Right hindlimb (tissue), 1 donor: Measurements from ENCODE around the gene SHKBP1.
A peak's percentile ranks its signal among the peaks of the same experiment; 100 is the strongest.
"Not testable (repeated sequence)": the region's sequence is repeated elsewhere in the genome, so short reads cannot be mapped to it uniquely, and the experiment has no call there.

ENCODE experiments used
- DNase-seq: peaks from one replicate; pipeline ENCODE4 v3.0.0-alpha.2; 2018

Gene SHKBP1, protein sequence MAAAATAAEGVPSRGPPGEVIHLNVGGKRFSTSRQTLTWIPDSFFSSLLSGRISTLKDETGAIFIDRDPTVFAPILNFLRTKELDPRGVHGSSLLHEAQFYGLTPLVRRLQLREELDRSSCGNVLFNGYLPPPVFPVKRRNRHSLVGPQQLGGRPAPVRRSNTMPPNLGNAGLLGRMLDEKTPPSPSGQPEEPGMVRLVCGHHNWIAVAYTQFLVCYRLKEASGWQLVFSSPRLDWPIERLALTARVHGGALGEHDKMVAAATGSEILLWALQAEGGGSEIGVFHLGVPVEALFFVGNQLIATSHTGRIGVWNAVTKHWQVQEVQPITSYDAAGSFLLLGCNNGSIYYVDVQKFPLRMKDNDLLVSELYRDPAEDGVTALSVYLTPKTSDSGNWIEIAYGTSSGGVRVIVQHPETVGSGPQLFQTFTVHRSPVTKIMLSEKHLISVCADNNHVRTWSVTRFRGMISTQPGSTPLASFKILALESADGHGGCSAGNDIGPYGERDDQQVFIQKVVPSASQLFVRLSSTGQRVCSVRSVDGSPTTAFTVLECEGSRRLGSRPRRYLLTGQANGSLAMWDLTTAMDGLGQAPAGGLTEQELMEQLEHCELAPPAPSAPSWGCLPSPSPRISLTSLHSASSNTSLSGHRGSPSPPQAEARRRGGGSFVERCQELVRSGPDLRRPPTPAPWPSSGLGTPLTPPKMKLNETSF

DNA sequence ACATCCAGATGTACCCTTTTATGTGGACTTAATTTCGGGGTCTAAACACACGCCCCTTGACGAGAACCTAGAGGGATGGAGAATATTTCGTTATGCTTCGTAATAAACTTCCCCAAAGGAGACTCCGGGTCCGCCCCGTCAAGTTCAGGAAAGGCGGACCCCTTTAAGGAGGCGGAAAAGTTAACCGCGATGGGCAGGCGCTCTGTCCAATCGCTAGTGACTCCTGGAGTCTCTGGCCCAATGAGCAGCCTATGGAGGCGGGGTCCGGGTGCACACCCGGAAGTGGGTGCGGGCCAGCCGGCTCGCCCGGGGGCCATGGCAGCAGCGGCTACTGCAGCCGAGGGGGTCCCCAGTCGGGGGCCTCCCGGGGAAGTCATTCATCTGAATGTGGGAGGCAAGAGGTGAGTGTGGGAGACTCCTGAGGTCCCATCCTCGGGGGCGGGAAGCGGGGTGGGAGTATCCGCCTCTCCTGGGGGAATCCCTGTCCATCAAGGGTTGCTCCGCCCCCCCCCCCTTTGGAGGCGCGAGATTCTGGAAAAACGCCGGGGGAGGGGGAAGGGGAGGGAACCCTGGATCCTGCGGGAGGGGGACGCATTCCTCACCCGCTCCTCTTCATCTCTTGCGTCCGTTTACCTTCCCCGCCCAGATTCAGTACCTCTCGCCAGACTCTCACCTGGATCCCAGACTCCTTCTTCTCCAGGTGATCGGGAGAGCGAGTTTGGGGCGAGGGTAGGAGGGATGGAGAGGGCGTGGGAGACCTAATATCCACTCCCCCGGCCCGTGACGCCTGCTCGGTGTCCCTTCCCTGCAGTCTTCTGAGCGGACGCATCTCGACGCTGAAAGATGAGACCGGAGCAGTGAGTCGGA lies at the start of gene SHKBP1:
SHKBP1 (plus strand) TSS at position 289 of the 867 bp plus-strand sequence; CDS start at position 316, 27 bp downstream.
- peak; percentile 97 for DNase-seq

DNA sequence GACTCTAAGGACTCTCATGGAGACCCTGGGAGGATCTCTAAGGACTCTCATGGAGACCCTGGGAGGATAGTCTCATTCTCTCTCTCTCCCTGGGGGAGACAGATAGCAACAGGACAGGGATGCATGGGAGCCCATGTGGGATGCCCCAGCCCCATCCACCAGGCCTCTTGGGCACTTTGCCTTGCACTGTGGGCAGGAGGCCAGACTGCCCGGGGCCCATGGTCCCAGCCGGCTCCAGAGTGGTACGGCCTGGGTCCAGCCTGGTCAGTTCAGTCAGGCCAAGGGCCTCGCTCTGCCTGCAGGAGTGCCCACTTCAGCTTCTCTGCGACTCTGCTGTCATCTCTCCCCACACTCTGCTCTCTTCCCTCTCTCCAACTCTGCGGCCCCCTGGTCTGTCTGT lies 48.6 kb upstream of the SHKBP1 start:
- DNase-seq: no peak

DNA sequence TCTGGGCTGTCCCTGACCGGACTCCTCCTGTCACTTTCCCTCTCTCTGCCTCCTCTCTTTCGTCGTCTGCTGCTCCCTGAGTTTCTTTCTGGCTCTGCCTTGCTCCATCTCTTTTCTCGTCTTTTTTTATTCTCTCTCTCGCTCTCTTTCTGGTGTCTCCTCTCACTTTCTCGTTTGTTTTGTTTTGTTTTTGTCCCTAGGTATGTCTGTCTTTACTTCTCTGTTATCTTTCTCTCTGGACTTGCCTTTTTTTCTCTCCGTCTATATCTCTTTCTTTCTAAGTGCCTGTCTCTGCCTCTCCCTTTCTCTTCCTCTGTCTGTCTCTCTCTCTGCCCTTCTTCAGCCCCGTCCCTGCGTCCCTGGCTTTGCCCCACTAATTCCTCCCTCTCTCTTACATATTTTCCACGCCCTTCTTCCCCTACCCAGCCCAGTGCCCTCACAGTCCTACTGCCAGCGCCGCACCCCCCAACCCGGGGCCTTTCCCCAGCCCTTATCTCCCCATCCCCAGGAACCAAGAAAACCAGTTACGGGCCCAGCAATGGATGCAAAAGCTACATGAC lies 48.1 kb upstream of the SHKBP1 start:
- no peak for DNase-seq

DNA sequence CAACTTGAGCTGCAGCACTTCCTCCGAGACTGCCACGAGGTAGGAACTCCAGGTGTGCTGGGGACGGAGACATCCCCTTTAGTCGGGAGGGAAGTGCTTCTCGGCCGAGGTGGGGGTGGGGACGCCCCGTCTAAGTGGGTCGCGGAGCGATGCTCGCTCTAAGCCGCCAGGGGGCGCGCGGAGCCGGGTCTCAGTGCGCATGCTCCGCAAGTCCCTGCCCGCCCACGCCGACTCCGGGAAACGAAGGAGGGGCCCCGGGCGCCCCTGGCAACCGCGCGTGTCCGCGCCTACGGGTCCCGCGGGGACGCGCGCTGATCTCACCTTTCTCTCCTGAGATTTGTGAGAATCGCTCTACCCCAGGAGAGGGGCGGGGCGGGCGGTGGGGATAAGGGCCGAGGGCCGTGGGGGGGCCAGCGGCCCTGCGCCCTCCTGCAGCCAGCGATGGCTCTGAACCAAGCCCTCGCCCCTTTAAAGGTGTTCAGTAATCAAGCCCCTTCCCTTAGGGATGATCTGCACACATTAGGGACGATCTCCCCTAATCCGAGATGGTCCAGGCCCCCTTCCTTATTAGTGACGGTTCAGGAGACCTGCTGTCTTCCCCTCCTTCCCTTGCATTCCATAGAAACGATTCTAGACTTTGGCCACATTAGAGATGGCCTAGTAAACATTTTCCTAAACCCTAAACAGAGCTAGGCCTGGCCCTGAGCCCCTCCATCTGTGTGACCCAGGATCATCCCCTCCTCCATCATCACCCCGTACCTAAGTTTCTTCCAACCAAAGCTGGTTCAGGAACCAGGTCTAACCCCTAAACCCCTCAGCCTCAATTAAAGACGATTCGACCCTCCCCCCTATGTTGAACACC lies 47.3 kb upstream of the SHKBP1 start:
- peak; percentile 87 for DNase-seq

DNA sequence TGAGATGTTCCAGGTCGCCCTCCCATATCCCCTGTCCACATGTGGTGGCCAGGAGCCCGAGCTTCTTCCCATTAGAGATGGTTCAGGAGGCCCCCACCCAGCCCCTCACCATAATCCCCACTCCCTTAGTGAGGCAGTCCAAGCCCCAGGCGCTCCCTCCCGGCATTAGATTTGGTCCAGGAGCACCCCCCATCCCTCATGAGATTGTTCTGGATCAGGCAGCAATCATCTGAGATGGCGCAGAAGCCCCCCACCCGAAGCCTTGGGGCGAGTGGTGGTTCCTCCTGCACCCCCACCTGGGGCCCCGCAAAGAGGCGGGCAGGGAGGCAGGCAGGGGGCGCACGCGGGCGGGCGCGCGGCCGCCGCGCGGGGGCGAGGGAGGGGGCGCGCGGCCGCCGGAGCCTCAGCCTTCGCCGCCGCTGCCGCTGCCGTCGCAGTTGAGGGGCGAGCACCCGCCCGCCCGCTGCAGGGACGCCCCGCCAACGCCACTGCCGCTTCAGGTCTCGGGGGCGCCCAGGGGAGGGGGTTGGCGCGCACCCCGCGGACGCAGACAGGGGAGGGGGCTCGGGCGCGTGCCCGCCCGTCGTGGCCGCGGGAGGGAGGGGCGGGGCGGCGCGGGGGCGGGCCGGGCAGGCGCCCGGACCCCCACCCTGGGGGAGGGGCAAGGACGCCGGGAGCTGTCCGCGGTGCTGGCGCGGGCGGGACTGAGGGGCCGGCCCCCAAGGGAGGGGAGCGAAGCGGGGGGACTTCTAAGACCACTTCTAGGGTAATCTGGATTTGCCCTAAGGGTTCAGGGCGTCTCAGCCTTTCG lies 46.4 kb upstream of the SHKBP1 start:
- DNase-seq: peak; percentile 64

DNA sequence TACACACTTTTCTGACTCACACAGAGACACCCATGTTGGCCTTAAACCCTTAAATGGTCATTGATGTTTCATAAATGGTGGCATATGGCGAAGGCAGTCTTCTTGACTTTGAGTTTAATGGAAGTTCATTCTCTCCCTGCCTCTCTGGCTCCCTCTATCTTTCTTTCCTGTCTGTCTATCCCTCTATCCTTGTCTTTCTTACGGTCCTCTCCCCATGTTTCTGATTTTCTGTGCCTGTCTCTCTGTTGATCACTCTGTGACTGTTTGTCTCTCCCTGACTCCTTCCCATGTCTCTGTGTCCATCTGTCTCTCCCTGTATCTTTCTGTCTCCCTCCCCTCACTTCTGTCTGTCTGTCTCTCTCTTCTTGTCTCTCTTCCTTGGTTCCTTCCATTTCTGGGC lies 43.2 kb upstream of the SHKBP1 start:
- DNase-seq: no peak

DNA sequence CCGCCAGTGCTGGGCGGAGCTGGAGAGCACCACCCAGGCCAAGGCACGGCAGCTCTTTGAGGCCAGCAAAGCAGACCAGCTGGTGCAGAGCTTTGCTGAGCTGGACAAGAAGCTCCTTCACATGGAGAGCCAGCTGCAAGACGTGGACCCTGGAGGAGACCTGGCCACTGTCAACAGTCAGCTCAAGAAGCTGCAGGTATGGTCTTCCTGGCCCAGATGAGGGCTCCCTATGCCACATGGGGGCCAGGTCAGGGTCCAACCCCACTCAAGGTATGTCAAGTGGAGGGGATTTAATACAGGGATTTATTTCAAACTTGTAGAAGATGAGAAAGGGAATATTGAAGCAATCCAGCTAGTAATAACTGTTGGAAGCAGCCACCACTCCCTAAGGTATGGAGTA lies 42.5 kb upstream of the SHKBP1 start:
- DNase-seq: no peak

DNA sequence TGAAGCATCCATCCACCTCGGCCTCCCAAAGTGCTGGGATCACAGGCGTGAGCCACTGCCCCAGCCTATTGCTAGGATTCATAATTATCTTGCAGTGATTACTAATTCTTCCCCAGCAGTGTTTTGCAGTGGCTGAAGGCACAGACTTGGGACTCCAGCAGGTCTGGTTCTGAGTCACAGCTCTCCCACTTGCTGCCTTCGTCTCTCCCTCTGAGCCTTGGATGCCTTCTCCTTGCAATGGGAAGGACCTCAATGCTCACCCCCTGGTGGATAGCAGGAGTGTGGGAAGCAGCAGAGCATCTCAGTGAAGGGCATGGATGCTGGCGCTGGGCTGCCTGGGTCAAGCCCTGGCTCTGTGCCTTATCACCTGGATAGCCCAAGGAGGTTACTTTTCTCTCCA lies 37.6 kb upstream of the SHKBP1 start:
- no peak for DNase-seq

DNA sequence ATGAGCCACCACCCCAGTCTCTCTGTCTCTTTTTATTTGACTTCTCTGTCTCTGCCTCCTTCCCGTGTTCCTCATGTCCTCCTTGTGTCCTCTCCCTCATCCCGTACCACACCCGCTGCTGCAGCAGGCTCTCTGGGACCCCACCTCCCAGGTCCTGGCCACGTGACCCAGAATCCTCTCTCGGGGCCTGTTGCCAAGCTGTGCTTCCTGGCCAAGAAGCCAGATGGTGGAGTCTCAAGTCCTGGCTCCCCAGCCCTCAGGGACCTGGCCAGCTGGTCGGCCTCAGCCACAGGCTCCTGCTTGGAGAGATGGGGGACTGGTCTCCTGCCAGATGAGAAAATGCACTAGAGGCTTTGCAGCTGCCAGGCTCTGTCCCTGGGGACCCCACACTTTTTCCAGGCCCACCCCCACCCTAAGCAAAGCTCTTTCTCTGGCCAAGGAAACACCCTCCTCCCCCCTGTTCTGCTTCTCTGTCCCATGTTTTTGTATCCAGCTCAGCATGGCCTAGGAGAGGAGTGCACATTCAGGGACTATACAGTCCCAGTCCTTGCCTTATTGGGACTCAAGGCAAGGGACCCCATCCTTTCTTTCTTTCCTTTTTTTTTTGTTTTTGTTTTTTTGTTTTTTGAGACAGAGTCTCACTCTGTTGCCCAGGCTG lies 34.3 kb upstream of the SHKBP1 start:
- peak; percentile 44 for DNase-seq

DNA sequence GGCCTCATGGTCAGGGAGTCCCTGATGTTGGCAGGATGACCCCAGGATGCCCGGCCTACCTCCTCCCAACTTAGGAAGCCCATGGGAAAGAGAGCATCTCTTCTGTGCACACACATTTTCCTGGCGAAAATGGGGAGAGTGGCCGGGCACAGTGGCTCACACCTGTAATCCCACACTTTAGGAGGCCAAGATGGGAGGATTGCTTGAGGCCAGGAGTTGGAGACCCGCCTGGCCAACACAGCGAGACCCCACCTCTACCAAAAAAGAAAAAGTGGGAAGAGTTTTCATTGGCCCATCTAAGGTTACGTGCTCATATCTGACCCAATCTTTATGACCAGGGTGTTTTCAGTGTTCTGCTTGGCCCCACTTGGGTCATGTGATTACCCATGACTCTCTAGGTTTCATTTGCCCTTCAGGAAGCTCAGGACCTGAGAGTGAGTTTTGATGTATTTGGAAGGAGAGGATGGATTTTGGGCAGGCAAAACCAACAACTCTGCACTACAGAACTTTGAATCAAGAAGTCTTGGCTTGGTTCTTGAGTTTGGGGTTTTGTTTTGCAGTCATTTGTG lies 33.6 kb upstream of the SHKBP1 start:
- no peak for DNase-seq

DNA sequence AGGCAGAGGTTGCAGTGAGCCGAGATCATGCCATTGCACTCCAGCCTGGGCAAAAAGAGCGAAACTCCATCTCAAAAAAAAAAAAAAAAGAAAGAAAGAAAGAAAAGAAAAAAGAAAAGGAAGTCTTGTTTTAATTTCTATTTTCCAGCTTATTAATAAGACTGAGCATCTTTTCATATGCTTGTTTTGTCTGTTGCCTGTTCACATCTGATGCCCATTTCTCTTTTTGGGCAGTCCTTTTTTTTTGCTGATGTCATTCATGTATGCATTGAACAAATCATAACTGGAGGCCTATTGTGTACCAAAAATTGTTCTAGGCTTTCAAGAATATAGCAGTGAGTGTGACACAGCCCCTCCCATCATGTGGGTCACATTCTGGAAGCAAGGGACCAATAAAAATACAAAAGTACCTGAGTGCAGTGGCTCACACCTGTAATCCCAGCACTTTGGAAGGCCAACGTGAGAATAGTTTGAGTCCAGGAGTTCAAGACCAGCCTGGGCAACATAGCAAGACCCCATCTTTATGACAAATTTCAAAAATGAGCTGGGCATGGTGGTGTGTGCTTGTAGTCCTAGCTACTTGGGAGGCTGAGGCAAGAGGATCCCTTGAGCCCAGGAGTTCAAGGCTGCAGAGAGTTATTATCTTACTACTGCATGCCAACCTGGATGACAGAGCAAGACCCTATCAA lies 30.4 kb upstream of the SHKBP1 start:
- DNase-seq: not testable (repeated sequence)

DNA sequence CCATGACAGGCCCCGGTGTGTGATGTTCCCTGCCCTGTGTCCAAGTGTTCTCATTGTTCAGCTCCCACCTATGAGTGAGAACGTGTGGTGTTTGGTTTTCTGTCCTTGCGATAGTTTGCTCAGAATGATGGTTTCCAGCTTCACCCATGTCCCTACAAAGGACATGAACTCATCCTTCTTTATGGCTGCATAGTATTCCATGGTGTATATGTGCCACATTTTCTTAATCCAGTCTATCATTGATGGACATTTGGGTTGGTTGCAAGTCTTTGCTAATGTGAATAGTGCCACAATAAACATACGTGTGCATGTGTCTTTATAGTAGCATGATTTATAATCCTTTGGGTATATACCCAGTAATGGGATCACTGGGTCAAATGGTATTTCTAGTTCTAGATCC lies 29.5 kb upstream of the SHKBP1 start:
- not testable (repeated sequence) for DNase-seq

DNA sequence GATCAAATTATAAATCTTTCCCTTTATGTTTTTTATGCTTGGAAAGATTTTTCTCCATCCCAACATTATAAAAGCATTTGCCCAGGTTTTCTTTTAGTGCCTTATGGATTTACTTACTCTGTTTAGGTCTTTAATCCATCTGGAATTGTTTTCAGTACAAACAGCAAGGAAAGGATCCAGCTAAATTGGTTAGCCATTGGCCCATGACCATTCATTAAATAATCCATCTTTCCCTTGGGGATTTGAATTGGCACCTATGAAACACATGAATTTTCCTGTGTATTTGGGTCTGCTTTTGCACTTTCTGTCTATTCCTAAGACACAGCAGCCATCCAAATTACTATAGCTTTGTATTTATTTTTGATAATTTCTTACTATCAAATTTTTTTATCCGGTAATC lies 28.8 kb upstream of the SHKBP1 start:
- no peak for DNase-seq

DNA sequence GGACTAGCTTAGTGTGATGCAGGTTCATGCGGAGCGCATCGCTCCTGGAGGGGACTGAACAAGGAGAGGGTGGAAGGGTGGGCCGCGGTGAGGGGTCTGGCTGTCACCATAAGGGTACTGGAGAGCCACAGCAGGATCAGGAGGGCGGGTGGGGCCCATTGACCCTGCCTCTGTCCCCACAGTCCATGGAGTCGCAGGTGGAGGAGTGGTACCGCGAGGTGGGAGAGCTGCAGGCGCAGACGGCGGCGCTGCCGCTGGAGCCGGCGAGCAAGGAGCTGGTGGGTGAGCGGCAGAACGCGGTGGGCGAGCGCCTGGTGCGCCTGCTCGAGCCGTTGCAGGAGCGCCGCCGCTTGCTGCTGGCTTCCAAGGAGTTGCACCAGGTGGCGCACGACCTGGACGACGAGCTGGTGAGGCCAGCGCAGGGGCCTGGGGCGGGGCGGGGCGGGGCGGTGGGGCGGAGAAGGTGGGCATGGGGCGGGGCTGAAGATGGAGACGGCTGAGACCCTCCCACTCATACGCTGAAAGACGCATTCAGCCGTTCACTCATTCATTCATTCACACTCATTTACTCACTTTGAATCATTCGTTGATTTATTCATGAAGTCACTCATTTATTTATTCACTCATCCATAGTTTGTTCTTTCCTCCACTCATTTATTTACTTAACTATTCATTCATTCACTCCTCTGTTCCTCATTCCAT lies 27.5 kb upstream of the SHKBP1 start:
- peak; percentile 70 for DNase-seq

DNA sequence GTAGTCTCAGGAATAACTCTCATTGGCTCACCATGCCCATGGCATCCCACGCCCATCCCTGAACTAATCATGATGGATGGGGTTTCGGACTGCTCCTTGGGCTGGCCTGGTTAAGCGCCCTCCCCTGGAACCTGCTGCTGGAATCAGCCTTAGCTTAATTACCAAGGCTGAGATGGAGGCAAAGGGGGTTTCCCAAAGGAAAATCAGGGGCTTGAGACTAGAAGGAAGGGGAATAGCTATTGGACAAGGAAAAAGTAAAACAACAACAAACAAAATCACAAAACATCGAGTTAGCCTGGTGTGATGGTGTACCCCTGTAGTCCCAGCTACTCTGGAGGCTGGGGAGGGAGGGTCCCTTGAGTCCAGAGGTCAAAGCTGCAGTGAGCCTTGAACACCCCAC lies 25.7 kb upstream of the SHKBP1 start:
- DNase-seq: no peak

DNA sequence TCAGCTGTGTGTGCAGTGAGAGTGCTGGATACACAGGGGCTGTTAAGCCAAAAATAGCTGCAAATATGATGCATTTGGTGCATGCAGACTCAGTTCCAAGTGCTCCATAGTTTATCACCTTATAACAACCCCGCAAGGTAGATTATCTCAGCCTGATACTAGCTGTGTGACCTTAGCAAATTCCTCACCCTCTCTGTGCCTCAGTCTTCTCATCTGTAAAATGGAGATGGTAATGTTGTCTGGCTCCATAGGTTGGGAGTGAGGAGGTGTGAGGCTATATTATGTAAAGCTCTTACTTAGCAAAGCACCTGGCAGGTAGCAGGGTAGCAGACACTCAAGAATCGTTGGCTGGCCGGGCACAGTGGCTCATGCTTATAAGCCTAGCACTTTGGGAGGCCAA lies 23.8 kb upstream of the SHKBP1 start:
- DNase-seq: no peak

DNA sequence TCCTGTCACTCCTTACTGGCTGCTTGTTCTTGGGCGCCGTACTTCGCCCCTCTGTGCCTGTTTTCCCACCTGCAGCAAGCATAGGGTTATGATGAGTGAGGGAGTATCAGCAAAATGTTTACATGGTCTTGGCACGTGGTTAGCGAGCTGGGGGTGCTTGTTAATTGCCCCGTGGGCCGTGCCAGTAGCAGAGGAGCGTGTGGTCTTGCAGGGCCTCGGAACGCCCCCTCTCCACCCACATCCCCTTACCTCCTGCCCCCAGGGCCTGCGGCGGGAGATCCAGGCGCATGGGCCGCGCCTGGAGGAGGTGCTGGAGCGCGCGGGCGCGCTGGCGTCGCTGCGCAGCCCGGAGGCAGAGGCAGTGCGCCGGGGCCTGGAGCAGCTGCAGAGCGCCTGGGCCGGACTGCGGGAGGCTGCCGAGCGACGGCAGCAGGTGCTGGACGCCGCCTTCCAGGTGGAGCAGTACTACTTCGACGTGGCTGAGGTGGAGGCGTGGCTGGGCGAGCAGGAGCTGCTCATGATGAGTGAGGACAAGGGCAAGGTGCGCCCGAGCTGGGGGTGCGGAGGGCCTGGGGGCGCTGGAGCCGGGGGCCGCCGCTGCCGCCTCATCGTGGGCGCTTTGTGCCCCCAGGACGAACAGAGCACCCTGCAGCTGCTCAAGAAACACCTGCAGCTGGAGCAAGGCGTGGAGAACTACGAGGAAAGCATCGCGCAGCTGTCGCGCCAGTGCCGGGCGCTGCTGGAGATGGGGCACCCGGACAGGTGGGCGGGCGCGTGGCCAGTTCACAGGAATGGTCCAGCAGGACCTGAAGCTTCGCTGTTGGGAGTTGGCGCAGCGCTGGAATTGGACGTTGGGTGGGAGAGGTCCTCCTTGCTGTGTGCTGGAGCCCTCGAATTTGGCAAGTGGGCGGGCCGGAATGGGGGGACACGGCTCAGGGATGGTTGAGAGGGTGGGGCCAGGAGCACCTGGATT lies 22.5 kb upstream of the SHKBP1 start:
- DNase-seq: no peak
